Common myeloid progenitor, CD34-positive (primary cell): ENCODE measurements around the gene IFNG-AS1.

Experiments used
- CTCF ChIA-PET: fragments of 350-600 bp; sonication (Branson Sonifier 250); formaldehyde crosslinking; loops from one replicate; lab custom pipeline; 2021; ENCODE audit warnings: antibody characterized with exemption; lab: Charles Lee
- POLR2A ChIA-PET: fragments of 350-600 bp; sonication (Branson Sonifier 250); formaldehyde crosslinking; loops from one replicate; lab custom pipeline; 2021; ENCODE audit warnings: antibody characterized with exemption; lab: Charles Lee
- DNase-seq, 3 donors: peaks; one replicate each; pipeline versions ENCODE4 v3.0.0 to v3.0.0-alpha.2; 2013
- H3K27ac ChIP-seq, 2 experiments: 1 replicate in 1 of 2; 2 replicates in 1 of 2; pipeline ENCODE4 v1.7.0; 2013; ENCODE audit warnings: inconsistent platforms in 2 of 2, low read length in 2 of 2, mild to moderate bottlenecking in 2 of 2, low read depth in 1 of 2, moderate library complexity in 1 of 2; ENCODE audit not compliant: severe bottlenecking in 2 of 2, insufficient read depth in 1 of 2, poor library complexity in 1 of 2
- H3K27me3 ChIP-seq, 5 experiments: replicated peaks in 2 of 5; 1 replicate in 3 of 5; 2 replicates in 2 of 5; pipeline versions ENCODE4 v1.6.1 to v1.7.0; 2013; ENCODE audit warnings: low read length in 4 of 5, mild to moderate bottlenecking in 2 of 5, moderate library complexity in 2 of 5, inconsistent platforms in 1 of 5; ENCODE audit not compliant: insufficient read depth in 5 of 5, control insufficient read depth in 4 of 5
- H3K36me3 ChIP-seq, 4 experiments: 1 replicate in 2 of 4; 2 replicates in 2 of 4; pipeline versions ENCODE4 v1.6.1 to v1.7.0; 2013; ENCODE audit warnings: low read length in 3 of 4, control low read depth in 1 of 4, mild to moderate bottlenecking in 1 of 4; ENCODE audit not compliant: control insufficient read depth in 4 of 4, insufficient read depth in 4 of 4
- H3K4me1 ChIP-seq, 4 experiments: 1 replicate in 3 of 4; 2 replicates in 1 of 4; pipeline versions ENCODE4 v1.6.1 to v1.7.1; 2013; ENCODE audit warnings: low read length in 3 of 4, mild to moderate bottlenecking in 3 of 4, control low read depth in 1 of 4, inconsistent platforms in 1 of 4, moderate library complexity in 1 of 4; ENCODE audit not compliant: control insufficient read depth in 4 of 4, insufficient read depth in 4 of 4; ENCODE audit errors: control extremely low read depth in 1 of 4
- H3K4me3 ChIP-seq, 7 experiments: 1 replicate in 4 of 7; 2 replicates in 3 of 7; pipeline versions ENCODE4 v1.5.1 to v1.7.0; 2013; ENCODE audit warnings: mild to moderate bottlenecking in 7 of 7, low read length in 6 of 7, moderate library complexity in 6 of 7, inconsistent platforms in 2 of 7, low read depth in 2 of 7, control low read depth in 1 of 7; ENCODE audit not compliant: insufficient read depth in 4 of 7, control insufficient read depth in 1 of 7; ENCODE audit errors: extremely low read depth in 1 of 7
- H3K9me3 ChIP-seq, 5 experiments: 1 replicate in 4 of 5; 2 replicates in 1 of 5; pipeline versions ENCODE4 v1.6.1 to v1.7.1; 2013; ENCODE audit warnings: low read length in 4 of 5, mild to moderate bottlenecking in 2 of 5, inconsistent platforms in 1 of 5, low read depth in 1 of 5, moderate library complexity in 1 of 5; ENCODE audit not compliant: control insufficient read depth in 4 of 5, insufficient read depth in 2 of 5; ENCODE audit errors: control extremely low read depth in 1 of 5
- WGBS: methylation state at CpG from one replicate; pipeline ENCODE4 v1.1.5; 2013; ENCODE audit not compliant: insufficient coverage; 5-methylcytosine and 5-hydroxymethylcytosine counted together

Gene IFNG-AS1

GRCh38 chr12:68016136-68016535, 26.9 kb downstream of the IFNG-AS1 start:
- H3K4me3 ChIP-seq: no peak overlapping the region
- ChIA-PET CTCF (no interaction called here), POLR2A (no interaction called here)
- H3K27me3 ChIP-seq: no peaks in the 10 kb centered on the region
- 94% methylated on average over 2 of the region's 4 CpGs for WGBS
- H3K9me3 ChIP-seq: no peaks in the 10 kb centered on the region
- no peak overlapping the region for H3K27ac ChIP-seq
- DNase-seq: no peak
- H3K4me1 ChIP-seq: peaks cover 0 to 4% (median 1%) of the 10 kb centered on the region in 4 experiments
- no peaks in the 10 kb centered on the region for H3K36me3 ChIP-seq

- CTCF ChIA-PET: no interaction called here
- POLR2A ChIA-PET: no interaction called here
- Histone ChIP-seq H3K27ac (no peak overlapping the region), H3K4me1 (peaks cover 0 to 2% (median 0%) of the 10 kb centered on the region in 4 experiments), H3K36me3 (no peaks in the 10 kb centered on the region), H3K4me3 (no peak overlapping the region), H3K9me3 (no peaks in the 10 kb centered on the region), H3K27me3 (no peaks in the 10 kb centered on the region)
- DNase-seq: no peak
Observed at GRCh38 chr12:68018315-68018714, 29.1 kb downstream of the IFNG-AS1 start.

- POLR2A ChIA-PET: no interaction called here
- Histone ChIP-seq H3K36me3 (no peaks in the 10 kb centered on the region), H3K27ac (no peak overlapping the region), H3K27me3 (no peaks in the 10 kb centered on the region), H3K9me3 (no peaks in the 10 kb centered on the region), H3K4me1 (peaks cover 0 to 2% (median 0%) of the 10 kb centered on the region in 4 experiments), H3K4me3 (no peak overlapping the region)
- DNase-seq: no peak
- CTCF ChIA-PET: no interaction called here
- 95% methylated on average over 4 of the region's 6 CpGs for WGBS
Observed at GRCh38 chr12:68020049-68020448, 30.8 kb downstream of the IFNG-AS1 start.

- H3K9me3 ChIP-seq: no peaks in the 10 kb centered on the region
- H3K36me3 ChIP-seq: no peaks in the 10 kb centered on the region
- POLR2A ChIA-PET: no interaction called here
- H3K4me3 ChIP-seq: no peak overlapping the region
- H3K27ac ChIP-seq: no peak overlapping the region
- CTCF ChIA-PET: interaction anchor here (1.2 kb wide), 1 partner anchor 18 kb away, joined by 3 read pairs; no protein-coding TSS in a partner anchor
- no peaks in the 10 kb centered on the region for H3K27me3 ChIP-seq
- 100% methylated on average over 4 of the region's 5 CpGs for WGBS
- no peak for DNase-seq
- H3K4me1 ChIP-seq: peaks cover 0 to 2% (median 0%) of the 10 kb centered on the region in 4 experiments
Observed at GRCh38 chr12:68020699-68021098, 31.5 kb downstream of the IFNG-AS1 start.

GRCh38 chr12:68028647-68029046, 39.4 kb downstream of the IFNG-AS1 start:
- 100% methylated on average over 1 of the region's 7 CpGs for WGBS
- CTCF ChIA-PET: interaction anchor here (1.1 to 1.8 kb wide), 2 partner anchors 9 to 86 kb away, joined by 3 to 7 read pairs; no protein-coding TSS in a partner anchor

GRCh38 chr12:68030248-68030647, 41.0 kb downstream of the IFNG-AS1 start:
- no CpG with 5 or more reads among the region's 1 CpG for WGBS
- ChIA-PET CTCF (interaction anchor here (0.6 kb wide), 1 partner anchor 11 kb away, joined by 3 read pairs; no protein-coding TSS in a partner anchor), POLR2A (no interaction called here)
- DNase-seq: no peak
- no peaks in the 10 kb centered on the region for H3K36me3 ChIP-seq
- H3K9me3 ChIP-seq: no peaks in the 10 kb centered on the region
- H3K27me3 ChIP-seq: no peaks in the 10 kb centered on the region
- H3K27ac ChIP-seq: no peak overlapping the region
- H3K4me1 ChIP-seq: peaks cover 0 to 5% (median 4%) of the 10 kb centered on the region in 4 experiments
- no peak overlapping the region for H3K4me3 ChIP-seq

More at GRCh38 chr12:68028647-68029046, 39.4 kb downstream of the IFNG-AS1 start:
- Histone ChIP-seq H3K27ac (no peak overlapping the region), H3K36me3 (no peaks in the 10 kb centered on the region), H3K9me3 (no peaks in the 10 kb centered on the region), H3K4me3 (no peak overlapping the region), H3K4me1 (peaks cover 0 to 5% (median 4%) of the 10 kb centered on the region in 4 experiments), H3K27me3 (no peaks in the 10 kb centered on the region)
- no peak for DNase-seq
- POLR2A ChIA-PET: no interaction called here

- H3K36me3 ChIP-seq: no peaks in the 10 kb centered on the region
- no peak for DNase-seq
- no peak overlapping the region for H3K4me3 ChIP-seq
- H3K27me3 ChIP-seq: no peaks in the 10 kb centered on the region
- WGBS: 100% methylated on average over 2 of the region's 3 CpGs
- ChIA-PET POLR2A (no interaction called here), CTCF (no interaction called here)
- H3K4me1 ChIP-seq: peaks cover 0 to 5% (median 4%) of the 10 kb centered on the region in 4 experiments
- H3K9me3 ChIP-seq: no peaks in the 10 kb centered on the region
- H3K27ac ChIP-seq: no peak overlapping the region
Observed at GRCh38 chr12:68031174-68031573, 41.9 kb downstream of the IFNG-AS1 start.
